ENCODE results near the gene VPS39.

Gene VPS39

DNA sequence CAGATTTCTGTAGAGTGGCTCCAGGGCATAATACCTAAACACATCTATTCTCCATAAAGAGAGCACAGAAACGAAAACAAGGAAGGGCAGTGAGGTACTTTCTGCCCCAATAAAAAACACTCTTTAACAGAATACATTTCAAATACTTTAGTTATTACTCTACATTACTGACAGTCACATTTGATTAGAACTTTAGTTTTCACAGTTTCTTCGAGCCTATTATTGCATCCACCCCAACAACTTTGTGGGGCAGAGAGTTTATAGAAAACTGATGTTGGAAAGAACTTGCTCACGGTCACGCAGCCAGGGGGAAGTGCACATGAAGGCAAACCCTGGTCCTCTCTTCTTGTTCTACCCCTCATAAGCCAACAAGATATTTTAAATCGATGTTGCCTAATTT, 9.0 kb downstream of the VPS39 start:
- no peak for DNase-seq

DNA sequence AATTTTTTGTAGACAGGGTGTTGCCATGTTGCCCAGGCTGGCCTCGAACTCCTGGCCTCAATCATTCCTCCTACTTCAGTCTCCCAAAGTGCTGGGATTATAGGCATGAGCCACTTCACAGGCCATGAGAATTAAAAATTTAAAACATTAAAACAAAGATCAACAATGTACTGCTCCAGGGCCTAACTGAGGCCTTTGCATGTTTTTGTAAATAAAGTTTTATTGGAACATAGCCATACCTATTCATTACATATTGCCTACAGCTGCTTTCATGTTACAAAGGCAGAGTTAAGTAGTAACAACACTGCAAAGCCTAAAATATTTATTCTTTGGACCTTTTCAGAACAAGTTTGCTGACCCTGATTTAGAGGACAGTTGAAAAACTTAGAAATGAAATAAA, 9.6 kb downstream of the VPS39 start:
- no peak for DNase-seq

DNA sequence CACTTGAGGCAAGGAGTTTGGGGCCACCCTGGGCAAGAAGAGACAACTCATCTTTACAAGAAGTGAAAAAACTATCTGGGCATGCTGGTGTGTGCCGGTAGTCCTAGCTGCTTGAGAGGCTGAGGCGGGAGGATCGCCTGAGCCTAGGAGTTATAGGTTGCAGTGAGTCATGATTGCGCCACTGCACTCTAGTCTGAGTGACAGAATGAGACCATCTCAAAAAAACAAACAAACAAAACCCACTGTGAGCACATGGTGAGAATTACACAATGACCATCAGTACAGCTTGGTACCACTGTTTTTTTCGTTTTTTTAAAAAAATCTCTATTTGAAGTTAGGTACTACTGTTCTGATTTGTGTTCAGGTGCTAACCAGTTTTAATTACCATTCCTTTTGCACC, 13.6 kb downstream of the VPS39 start:
- DNase-seq = peak; percentile 42

DNA sequence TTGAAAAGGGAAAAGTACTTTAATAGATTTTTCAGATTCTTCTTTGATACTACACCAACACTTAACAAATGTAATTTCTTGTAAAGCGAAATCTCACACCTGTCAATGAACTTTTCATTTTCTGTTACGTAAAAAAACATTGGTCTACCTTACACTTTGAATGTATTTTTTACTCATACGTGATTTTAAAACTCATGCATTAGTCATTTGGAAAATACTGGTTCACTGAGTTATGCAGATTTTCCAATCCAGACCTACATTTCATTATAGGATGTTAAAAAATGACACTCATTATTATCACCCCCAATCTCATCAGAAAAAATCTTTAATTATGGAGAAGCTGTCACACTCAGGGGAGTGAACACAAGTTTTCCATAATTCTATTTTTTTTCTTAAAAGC, 14.7 kb downstream of the VPS39 start:
- peak; percentile 62 for DNase-seq

DNA sequence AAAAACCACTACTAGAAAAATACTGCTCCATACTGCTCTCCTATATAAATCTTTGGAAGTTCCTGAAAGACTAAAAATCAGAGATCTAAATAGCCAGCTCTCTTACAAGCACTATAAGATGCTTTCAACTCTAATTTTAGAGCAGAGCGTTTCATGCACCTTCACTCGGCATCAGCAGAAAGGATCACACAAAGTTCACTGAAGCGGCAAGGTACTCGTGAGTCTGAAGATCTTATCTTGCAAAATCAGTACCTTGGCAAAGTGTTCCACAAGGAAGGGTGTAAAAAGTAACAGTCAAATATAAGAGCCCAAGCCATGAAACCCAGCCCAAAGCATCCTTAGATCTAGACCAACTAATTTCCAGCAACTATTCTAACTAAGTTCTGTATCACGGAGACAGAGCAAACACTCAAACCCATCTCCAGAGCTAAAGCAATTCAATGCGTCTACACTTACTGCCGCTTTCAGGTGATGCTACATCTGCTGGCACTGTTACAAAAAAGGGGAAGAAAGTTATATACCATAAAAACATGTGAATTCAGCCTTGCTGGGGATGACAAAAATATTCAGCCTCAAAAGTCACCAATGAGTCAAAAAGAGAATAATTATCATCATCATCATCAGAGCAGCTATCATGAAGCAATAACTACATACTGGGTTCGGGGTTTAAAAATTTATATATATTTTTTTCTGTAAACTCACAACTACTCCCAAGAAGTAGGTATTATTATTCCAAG, 16.3 kb downstream of the VPS39 start:
- peak; percentile 39 for DNase-seq

DNA sequence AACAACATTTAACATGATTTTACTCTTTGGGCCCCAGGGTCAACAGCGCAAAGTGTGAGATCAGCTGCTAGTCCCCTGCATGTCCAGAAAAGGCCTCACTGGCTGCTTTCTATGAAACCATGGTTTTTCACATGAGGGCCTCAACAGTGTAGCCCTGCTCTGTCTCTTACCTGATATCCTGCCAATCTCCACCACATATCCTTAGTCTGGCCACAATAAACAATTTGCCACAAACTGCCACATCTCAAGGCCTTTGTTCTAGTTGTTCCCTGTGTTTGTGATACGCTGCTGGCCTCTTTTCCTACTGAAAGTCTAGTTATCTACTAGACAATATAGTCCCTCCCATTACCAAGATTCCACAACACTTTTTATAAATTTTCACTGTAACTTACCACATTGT, 17.7 kb downstream of the VPS39 start:
- no peak for DNase-seq

DNA sequence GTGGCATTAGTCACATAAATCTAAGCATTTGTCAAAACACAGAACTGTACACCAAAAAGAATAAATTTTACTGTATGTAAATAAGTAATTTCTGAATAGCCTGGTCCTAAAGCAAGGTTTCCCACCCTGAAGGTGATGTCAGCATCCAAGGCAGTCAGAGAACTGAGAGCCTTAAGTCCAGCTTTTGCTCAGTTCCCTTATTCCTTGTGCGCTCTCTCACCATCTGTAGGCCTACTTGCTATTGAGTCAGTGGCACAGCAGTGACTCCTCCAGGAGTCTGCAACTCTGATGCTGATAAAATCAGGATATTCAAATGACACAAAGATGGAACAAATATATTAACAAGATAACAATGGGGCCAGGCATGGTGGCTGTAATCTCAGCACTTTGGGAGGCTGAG, 22.3 kb downstream of the VPS39 start:
- no peak for DNase-seq

DNA sequence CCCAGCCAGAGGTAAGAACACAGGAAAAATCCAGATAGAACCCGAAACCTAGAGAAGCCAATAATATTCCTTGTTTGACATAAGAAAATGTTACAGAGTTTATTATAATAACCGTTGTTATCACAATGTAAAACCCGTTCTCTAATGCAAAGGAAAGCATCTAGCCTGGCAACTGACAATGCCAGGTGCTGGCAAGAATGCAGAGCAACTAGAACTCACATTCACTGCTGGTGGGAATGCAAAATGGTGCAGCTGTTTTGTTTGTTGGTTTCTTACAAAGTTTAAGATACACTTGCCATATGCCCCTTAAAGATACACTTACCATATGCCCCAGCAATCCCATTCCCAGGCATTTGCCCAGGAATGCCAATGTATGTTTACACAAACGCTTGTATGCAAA, 23.4 kb downstream of the VPS39 start:
- DNase-seq = no peak

DNA sequence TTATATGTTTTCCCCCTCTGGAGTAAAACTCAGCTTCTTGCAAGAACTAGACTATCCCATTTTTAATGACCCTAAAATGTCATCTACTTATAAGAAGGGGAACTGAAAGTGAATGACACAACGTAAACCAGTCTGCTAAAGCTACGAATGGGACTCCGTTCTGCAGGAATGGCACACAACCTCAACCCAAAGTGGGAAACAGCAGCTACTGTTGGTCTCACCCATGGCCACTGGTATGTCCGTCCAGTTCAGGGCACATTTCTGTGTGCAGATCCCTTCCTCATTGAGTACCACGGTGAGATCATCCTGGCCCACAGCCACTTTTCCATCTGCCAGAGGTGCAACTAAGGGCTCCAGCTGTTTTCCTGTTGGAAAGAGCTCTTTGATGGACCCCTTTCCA, 23.8 kb downstream of the VPS39 start:
- no peak for DNase-seq

DNA sequence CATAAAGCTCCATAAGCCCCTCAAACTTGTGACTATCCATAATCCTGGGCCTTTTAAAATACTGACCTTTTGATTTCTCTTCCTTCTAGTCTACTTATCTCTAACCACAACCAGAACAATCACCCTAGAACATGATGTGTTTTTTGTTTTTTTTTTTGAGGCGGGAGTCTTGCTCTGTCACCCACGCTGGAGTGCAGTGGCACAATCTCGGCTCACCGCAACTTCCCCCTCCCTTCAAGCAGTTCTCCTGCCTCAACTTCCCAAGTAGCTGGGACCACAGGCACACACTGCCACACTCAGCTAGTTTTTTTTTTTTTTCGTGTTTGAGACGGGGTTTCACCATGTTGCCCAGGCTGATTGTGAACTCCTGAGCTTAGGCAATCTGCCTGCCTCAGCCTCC, 25.1 kb downstream of the VPS39 start:
- no peak for DNase-seq

DNA sequence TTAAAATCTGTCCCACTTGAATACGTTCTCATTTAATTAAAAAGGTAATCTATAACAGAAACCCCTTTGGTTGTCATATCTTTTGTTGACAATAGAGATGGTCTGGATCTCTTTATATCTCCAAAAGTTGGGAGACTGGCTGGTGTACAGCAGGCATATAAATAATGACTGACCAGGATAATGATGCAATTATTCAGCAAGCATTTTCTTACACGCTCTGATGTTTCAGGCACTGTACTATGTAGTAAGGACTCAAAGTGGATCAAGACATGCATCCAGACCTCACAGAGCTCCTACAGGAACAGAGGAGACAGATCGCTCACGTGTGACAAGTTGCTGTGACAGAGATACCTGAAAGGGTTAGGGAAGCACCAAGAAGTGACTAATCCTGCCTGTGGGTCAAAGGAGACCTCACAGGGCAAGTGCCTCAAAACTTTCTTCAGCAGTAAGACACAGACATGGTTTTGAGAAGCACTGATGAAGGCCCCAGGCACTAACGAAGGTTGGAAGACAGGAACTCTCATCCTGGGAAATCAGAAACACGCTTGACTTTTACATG, 25.7 kb downstream of the VPS39 start:
- no peak for DNase-seq

DNA sequence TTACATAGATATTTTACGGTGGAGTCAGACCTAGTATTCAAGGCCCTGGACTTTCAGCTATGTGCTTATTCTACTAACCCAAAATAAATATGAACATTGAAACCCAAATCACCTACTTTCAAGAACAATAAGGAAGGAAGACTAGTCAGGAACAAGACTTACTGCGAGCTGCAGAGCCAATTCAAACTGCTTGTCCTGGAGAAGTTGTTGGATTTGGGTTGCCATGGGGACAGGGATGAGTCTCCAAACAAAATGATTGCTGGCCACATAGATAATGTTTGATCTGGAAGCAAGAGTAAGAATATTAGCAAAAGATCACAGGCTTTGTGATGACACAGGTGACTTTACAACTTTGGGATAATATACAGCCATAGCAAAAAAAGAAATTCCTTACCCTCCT, 30.0 kb downstream of the VPS39 start:
- DNase-seq = no peak

DNA sequence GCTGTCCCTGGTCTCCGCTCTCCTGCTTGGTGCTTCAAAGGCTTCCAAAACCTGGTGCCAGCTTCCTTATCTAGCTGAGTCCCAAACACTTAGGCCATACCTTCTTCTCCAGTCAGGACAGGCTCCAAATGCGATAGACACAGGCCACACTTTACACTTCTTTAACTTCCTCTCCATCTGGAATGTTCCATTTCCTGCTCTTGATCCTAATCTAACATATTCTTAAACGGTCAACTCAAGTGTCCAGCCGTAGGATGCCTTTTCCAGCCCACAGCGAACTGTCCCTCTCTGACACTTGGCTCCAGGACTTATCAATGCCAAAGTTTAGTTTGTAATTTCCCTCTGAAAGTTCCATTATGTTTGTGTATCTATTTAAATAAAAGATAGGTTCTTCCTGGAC, 32.4 kb downstream of the VPS39 start:
- no peak for DNase-seq

DNA sequence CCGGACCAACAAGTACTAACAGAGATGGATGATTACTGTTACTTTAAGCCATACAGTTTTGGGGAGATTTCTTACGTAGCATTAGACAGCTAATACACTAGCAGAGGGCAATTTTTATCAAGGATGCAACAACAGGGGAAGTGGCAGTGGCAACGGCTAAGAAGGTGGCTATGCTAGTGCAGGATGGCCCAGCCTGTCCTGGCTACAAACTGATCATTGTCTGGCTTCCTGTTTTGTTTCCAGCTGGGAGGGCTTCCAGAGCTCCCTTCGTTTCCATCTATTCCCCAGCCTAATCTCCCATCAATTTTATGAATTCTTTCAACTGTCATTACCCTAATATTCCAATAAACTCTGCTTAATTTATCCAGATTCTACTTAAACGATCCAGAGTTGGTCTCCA, 35.6 kb downstream of the VPS39 start:
- no peak for DNase-seq

DNA sequence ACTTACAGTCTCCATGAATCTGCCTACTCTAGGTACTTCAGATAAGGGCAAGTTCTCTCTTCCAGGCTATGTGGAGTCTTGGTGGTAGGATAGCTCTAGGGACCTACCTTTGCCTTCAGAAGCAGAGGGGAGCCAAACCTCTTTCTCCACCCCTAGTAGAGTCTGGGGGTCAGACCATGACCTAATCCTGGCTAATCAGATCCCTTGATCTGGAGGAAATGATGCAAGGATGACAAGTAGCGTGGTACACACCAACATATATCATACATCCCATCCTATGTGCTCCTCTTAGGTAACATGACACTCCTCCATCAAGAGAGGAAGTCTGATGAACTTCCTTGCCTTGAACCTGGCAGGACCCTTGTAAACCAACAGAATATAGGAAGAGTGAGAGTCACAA, 36.3 kb downstream of the VPS39 start:
- DNase-seq = no peak

DNA sequence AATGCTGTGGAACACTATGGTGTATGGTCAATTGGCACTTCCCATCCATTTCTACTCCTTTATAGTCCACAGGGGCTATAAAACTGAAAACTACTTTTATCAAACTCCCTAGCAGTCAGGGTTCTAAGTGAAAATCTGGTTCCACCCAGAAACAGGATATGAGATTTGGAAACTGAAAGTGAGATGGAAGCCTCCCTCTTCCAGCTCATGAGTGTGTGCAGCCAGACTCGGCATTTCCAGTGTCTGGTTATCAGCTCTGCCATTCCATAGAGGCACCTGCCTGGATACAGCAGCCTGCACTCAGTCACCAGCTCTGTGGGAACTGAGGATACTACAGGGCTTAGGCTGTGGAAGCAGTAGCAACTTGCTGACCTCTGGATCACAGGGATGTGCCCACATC, 37.0 kb downstream of the VPS39 start:
- peak; percentile 23 for DNase-seq

DNA sequence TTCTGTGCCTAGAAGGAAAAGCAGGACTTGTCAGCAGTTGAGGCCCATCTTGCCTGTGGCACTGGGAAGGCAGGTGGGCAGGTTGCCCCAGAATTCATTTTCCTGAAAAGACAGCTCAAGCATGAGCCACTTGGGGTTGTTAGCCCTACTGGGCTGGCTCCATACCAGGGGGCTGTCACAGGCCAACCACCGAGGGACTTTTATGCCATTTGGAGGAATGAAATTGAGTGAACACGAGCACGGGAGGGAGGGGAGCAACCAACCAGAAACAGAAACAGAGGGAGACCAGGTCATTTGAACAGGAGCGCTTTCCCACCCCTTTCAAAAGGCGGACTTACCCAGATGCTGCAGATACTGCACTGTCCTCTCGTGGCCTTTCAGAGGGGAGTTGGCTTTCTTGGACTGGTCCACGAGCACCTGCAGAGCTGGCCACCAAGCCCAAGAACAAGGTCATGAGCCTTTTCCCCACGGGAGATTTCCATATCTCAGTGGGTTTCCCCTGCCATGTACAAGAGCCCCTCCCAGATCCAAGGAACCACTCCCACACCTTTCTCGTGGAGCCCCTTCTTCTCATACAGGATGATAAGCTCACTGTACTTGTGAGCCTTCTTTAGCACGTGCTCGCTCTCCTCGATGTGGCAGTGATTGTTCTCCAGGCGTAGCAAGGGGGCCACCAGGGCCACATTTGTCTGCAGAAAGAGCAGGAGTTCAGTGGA, 41.7 kb downstream of the VPS39 start:
- no peak for DNase-seq

DNA sequence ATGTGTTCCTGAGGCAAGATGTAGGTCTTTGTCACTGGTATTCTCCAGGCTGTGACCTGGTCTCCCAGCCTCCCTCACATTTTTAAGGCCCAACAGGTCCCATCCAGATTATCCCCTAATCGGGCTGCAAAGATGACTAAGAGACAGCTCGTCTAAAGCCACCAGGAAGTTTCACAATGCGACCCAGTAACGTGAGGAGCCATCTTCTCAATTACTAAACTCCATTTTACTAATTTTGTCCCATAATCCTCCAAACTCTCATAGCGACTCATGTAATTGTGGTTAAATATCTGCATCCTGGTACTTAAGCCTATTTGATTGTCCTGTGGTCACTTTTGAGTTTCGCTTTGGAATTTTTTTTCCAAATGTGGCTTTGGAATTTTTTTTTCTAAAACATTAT, 43.0 kb downstream of the VPS39 start:
- DNase-seq = no peak

DNA sequence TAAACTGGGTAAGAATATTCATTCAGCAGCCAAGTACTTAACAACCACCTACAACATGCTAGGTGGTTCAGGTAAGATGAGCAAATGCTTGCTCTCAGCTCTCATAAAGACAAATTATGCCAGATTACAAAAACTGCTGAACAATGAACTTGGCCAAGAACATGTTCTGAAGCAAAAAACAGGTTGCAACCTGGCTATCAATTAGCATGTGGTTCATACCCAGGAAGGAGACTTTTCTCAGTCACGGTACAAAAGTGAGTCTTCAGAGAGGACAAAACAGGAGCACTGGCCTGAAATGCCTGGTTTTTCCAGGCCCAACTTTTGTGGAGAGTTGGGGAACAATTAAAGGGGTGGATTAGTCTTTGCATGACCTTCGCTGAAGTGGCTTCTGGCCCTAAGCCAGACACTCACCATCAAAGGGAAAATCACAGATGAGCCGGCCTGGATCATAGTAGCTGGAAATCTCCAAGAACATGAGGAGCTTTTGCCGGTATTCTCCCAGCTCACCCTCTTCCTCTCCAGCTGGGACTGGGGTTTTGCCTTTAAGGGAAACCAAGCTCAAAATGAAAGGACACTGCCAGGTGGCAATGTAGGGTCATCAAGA, 44.1 kb downstream of the VPS39 start:
- no peak for DNase-seq

DNA sequence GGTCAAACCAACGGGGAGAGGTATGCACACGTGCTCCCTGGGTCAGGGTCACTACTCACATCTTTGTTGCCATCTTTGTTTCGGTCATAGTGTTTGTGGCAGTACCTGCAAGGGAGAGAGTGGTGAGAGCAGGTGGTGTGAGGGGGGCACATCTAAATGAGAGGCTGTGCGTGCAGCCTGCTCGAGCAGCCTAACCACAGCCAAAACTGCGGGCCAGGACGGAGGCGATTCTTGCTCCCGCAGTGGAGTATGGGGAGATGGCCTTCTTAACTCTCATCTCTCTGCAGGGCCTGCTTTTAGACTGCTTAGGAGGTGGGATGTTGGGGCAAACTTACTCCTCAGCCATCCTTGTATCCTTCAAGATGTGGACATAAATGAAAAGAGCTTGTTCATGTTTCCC, 44.8 kb downstream of the VPS39 start:
- no peak for DNase-seq

DNA sequence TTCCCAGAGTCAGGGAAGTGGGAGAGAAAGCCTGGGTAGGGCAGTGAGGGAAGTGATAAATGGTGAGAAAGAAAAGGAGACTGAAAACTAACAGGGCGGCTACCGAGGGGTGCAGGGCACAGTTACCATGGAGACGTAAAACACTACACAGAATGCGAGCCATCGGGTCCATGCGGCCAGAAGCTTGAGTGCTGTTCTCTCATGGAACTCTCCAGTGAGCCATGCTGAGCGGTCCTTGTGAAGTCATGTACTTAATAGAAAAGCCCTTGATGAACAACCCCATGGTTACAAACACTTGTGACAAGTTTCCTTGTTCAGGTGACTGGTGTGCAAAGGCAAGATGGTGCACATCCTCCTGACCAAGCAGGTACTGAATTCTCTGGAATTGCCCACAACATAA, 48.0 kb downstream of the VPS39 start:
- no peak for DNase-seq

DNA sequence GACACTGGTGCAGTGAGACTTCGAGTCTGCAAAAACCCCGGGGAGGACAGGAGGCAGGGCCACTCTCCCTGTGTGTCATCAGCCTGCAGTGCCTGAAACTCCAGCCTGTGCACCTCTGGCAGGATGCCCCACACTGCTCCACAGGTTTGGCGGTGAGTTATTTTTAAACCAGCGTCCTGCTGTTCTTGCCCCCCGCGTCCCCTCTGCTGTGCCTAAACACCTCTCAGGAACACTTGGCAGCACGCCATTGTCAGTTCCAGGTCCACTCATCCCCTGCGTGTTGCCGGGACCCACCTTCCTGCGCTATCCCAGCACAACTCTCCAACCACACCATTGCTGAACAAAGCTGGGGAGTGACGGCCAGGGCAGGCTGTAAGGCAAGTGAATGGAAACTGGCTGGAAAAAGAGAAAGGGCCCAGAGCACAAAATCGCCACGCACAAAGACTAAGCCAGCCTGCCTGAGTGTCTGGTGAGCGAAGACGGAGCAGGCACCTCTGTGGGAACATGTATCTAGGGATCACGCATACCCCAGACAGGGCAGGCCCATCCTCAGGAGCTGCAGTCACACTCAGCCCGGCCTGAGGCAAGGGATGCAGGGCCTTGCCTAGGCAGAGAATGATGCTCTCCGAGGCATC, 48.6 kb downstream of the VPS39 start:
- no peak for DNase-seq

DNA sequence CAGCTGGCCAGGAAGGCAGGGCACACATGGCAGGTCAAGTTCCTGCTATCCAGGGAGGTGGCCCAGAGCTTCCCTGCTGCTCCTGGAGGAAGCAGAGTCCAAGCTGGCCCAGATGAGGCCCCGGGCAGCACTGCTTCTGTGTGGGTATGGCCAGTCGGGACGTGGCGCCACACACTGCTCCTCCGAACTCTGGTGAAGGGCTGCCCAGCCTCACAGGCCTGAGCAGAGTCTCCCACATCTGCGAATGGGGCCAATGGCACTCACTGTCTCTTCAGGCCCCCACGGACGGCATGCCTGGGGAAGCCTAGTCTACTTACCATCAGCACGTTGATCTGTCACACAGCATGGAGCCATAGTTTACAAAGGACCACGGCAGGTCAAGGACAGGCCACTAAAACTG, 49.2 kb downstream of the VPS39 start:
- no peak for DNase-seq
